RWPE2 (cell line): Measurements from ENCODE around the gene B3GNT2.

ENCODE experiments used
- ATAC-seq: fragments of 200-7000 bp; cut with Tn5 transposase; 3 replicates; pipeline ENCODE4 v1.9.1; 2021; ENCODE audit warnings: low read depth
- DNase-seq: peaks from one replicate; pipeline ENCODE4 v3.0.0-alpha.2; 2020; ENCODE audit warnings: low spot score
- H3K27ac ChIP-seq: fragments of 450-650 bp; 2 replicates; pipeline ENCODE4 v1.5.1; 2017; ENCODE audit warnings: mild to moderate bottlenecking; ENCODE audit not compliant: poor library complexity, severe bottlenecking
- H3K27me3 ChIP-seq: fragments of 250-450 bp; sonication (Bioruptor Pico); 2 replicates; pipeline ENCODE4 v1.5.1; 2021; ENCODE audit warnings: mild to moderate bottlenecking, moderate library complexity; ENCODE audit not compliant: insufficient read depth, poor library complexity, severe bottlenecking
- H3K36me3 ChIP-seq: fragments of 250-450 bp; sonication (Bioruptor Pico); 2 replicates; pipeline ENCODE4 v1.5.1; 2020; ENCODE audit warnings: low read depth, mild to moderate bottlenecking, moderate library complexity
- H3K4me1 ChIP-seq: fragments of 250-450 bp; sonication (Bioruptor Pico); 2 replicates; pipeline ENCODE4 v1.5.1; 2021; ENCODE audit warnings: mild to moderate bottlenecking, moderate library complexity; ENCODE audit not compliant: insufficient read depth, poor library complexity, severe bottlenecking
- H3K4me3 ChIP-seq: fragments of 250-450 bp; sonication (Bioruptor Pico); 2 replicates; pipeline ENCODE4 v1.5.1; 2021; ENCODE audit warnings: mild to moderate bottlenecking, moderate library complexity; ENCODE audit not compliant: severe bottlenecking
- H3K9me3 ChIP-seq: fragments of 250-450 bp; sonication (Bioruptor Pico); 2 replicates; pipeline ENCODE4 v1.5.1; 2021; ENCODE audit warnings: mild to moderate bottlenecking, moderate library complexity; ENCODE audit not compliant: severe bottlenecking
- TF ChIP-seq, protein P1 (sequence below): fragments of 450-650 bp; IDR thresholded peaks from one replicate; pipeline ENCODE4 v1.5.1; 2017; ENCODE audit warnings: mild to moderate bottlenecking, moderate library complexity; ENCODE audit not compliant: poor library complexity, severe bottlenecking

The B3GNT2 gene

DNA sequence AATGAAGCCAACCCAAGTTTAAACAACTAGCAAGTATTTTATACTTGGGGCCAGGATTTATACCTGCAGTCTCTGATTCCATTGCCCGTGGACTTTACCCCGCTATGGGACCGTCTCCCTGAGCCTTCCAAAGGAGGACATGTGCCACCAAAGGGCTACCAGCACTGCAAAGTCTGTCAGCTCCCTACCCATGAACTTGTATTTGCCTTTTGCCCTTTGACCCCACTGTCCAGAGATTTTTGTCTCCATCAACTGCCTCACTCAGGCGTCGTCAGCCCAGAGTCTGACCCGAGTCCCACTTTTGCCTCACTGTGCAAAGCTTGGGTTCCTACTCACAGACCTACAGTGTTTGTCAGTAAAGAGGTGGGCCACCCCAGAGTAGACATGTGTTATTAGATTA is 40.6 kb downstream of the B3GNT2 start:
- DNase-seq (no peak), ATAC-seq (no peak)
- Histone ChIP-seq H3K27me3 (no peaks in the 10 kb centered on the region), H3K9me3 (no peaks in the 10 kb centered on the region), H3K27ac (no peak overlapping the region), H3K4me1 (no peaks in the 10 kb centered on the region), H3K36me3 (no peaks in the 10 kb centered on the region), H3K4me3 (no peak overlapping the region)
- TF ChIP-seq, protein P1, sequence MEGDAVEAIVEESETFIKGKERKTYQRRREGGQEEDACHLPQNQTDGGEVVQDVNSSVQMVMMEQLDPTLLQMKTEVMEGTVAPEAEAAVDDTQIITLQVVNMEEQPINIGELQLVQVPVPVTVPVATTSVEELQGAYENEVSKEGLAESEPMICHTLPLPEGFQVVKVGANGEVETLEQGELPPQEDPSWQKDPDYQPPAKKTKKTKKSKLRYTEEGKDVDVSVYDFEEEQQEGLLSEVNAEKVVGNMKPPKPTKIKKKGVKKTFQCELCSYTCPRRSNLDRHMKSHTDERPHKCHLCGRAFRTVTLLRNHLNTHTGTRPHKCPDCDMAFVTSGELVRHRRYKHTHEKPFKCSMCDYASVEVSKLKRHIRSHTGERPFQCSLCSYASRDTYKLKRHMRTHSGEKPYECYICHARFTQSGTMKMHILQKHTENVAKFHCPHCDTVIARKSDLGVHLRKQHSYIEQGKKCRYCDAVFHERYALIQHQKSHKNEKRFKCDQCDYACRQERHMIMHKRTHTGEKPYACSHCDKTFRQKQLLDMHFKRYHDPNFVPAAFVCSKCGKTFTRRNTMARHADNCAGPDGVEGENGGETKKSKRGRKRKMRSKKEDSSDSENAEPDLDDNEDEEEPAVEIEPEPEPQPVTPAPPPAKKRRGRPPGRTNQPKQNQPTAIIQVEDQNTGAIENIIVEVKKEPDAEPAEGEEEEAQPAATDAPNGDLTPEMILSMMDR = no peak

DNA sequence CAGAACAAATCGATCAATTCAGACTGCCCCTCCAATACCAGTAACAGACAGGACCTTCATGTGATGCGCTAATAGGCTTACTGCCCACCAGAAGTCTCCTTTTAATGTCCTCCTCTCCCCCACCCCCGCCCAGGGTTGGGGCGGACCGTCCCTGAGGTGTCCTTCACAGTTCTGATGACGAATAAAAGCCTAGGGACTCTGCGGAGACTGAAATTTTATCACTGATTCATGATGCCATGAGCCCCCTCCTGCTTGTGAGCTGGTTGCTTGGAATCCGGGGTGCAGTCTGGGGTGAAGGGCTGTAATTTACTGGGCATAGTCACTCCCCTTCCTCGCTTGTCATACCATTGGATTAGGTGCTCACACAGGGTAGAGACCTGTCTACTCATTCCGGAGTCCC is 42.3 kb downstream of the B3GNT2 start:
- no peaks in the 10 kb centered on the region for H3K4me1 ChIP-seq
- no peak for DNase-seq
- H3K27me3 ChIP-seq = no peaks in the 10 kb centered on the region
- no peaks in the 10 kb centered on the region for H3K9me3 ChIP-seq
- no peak overlapping the region for H3K27ac ChIP-seq
- ATAC-seq = no peak
- H3K36me3 ChIP-seq = no peaks in the 10 kb centered on the region
- H3K4me3 ChIP-seq = no peak overlapping the region
- TF ChIP-seq, protein P1 = no peak

DNA sequence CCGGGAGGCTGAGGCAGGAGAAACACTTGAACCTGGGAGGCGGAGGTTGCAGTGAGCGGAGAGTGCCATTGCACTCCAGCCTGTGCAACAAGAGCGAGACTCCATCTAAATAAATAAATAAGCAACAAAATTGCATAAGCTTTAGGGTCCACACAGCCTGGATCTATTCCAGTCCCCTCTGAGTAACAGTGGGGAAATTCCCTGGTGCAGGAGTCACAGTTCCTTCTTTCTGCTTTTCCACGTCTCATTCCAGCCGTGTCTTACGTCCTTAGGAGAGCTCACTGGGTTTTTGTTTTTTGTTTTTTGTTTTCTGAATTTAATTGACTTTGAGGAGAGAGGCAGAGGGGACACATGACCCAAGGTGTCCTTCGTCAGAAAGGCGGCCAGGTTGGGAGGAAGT is 44.6 kb downstream of the B3GNT2 start:
- no peak overlapping the region for H3K27ac ChIP-seq

DNA sequence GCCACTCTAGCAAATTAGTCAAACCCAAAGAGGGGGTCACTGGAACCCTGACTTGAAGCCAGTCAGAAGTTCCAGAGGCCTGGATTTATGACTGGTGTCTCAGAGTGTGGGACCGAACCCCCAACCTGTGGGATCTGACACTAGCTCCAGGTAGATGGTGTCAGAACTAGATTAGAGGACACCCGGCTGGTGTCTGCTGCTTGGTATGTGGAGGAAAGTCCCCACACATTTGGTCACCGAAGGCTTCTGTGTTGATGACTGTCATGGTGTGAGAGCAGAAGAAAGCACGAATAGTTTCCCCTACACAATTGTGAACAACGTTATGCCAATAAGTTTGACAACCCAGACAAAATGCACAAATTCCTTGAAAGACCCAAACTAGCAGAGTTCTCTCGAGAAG is 48.1 kb downstream of the B3GNT2 start:
- ATAC-seq (no peak), DNase-seq (no peak)
- Histone ChIP-seq H3K27ac (no peak overlapping the region), H3K27me3 (no peaks in the 10 kb centered on the region), H3K4me1 (no peaks in the 10 kb centered on the region), H3K4me3 (no peak overlapping the region), H3K9me3 (no peaks in the 10 kb centered on the region), H3K36me3 (no peaks in the 10 kb centered on the region)
- TF ChIP-seq, protein P1 = no peak

More for the DNA sequence above, 44.6 kb downstream of the B3GNT2 start:
- Histone ChIP-seq H3K27me3 (no peaks in the 10 kb centered on the region), H3K4me1 (no peaks in the 10 kb centered on the region), H3K4me3 (no peak overlapping the region), H3K9me3 (no peaks in the 10 kb centered on the region), H3K36me3 (no peaks in the 10 kb centered on the region)
- ATAC-seq = no peak
- DNase-seq = no peak
- TF ChIP-seq, protein P1 = no peak

DNA sequence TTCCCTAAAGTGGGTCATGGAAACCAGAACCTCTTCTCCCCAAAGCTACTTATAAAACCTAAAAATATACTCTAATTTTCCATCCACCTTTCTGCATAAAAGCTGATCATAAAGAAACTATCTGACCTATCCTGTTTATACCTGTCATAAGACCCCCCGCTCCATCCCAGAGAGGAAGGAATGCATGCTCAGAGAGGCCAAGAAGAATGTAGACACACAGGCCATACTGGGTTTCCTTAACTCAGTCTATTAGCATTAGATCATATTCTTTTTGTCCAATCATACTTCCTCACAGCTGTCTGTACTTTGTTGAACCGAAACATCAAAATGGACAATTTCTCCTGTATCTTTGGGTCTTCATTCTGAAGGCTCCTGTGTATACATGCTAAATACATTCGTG is 52.3 kb downstream of the B3GNT2 start:
- no peak overlapping the region for H3K27ac ChIP-seq
- TF ChIP-seq, protein P1 = no peak

More for the DNA sequence above, 52.3 kb downstream of the B3GNT2 start:
- Histone ChIP-seq H3K36me3 (no peaks in the 10 kb centered on the region), H3K4me3 (no peak overlapping the region), H3K27me3 (no peaks in the 10 kb centered on the region), H3K4me1 (no peaks in the 10 kb centered on the region), H3K9me3 (no peaks in the 10 kb centered on the region)
- no peak for DNase-seq
- no peak for ATAC-seq
